Right lobe of liver (tissue), 4 donors: ENCODE results near the gene NUP88.

Experiments used
- CTCF ChIP-seq, 4 donors: fragments of 200-600 bp in 3 of 4; fragments of 450-650 bp in 1 of 4; IDR thresholded peaks; one replicate each; pipeline versions ENCODE4 v1.5.1 to v1.8.0; 2016 to 2022; ENCODE audit warnings: antibody characterized with exemption in 4 of 4, mild to moderate bottlenecking in 2 of 4
- POLR2A ChIP-seq: fragments of 450-650 bp; IDR thresholded peaks from one replicate; pipeline ENCODE4 v1.6.1; 2017; ENCODE audit warnings: antibody characterized with exemption, mild to moderate bottlenecking
- donor health status: DM: no; HTN: no; CAD: no.
- donor health status: DM: no; HTN: no; CAD: no.
- donor health status: DM: no; HTN: yes; CAD: no.

GRCh38 chr17:5434984-5435383 lies 15.5 kb upstream of the NUP88 start:
- no peak for TF ChIP-seq POLR2A
- no peak for TF ChIP-seq CTCF (IDR thresholded peaks at IDR 0.05)
